D721Med (cell line): ENCODE data around the gene TLX1.

Experiments
- DNase-seq: peaks from one replicate; pipeline ENCODE4 v3.0.0; 2011; ENCODE audit warnings: low spot score; ENCODE audit not compliant: insufficient read length
- FAIRE-seq: peaks from 2 replicates; lab custom pipeline; 2011; peaks lifted over from hg19 to GRCh38; lab: Jason Lieb, UNC
- CTCF ChIP-seq: IDR thresholded peaks from 2 replicates; pipeline ENCODE4 v1.5.1; 2012; ENCODE audit warnings: mild to moderate bottlenecking, control low read depth; ENCODE audit not compliant: insufficient read depth; ENCODE audit errors: missing control alignments

Gene TLX1

GRCh38 chr10:101155896-101156295 lies 24.8 kb downstream of the TLX1 start:
- FAIRE-seq (no peak), DNase-seq (no peak)
- TF ChIP-seq CTCF = no peak

- DNase-seq = no peak
- no peak for TF ChIP-seq CTCF
- FAIRE-seq = no peak
These were observed 26.8 kb downstream of the TLX1 start for GRCh38 chr10:101157756-101158458.

- no peak for TF ChIP-seq CTCF
- DNase-seq (no peak), FAIRE-seq (no peak)
These were observed 27.5 kb downstream of the TLX1 start for GRCh38 chr10:101158459-101159058.

- peak; percentile 32 for FAIRE-seq
These were observed 30.6 kb downstream of the TLX1 start for GRCh38 chr10:101161494-101162299.

GRCh38 chr10:101162677-101163076 lies 31.6 kb downstream of the TLX1 start:
- FAIRE-seq (no peak), DNase-seq (no peak)
- no peak for TF ChIP-seq CTCF

More at GRCh38 chr10:101161494-101162299, 30.6 kb downstream of the TLX1 start:
- DNase-seq = peak; percentile 61
- TF ChIP-seq CTCF = peak; percentile 93

GRCh38 chr10:101164020-101164419 lies 32.9 kb downstream of the TLX1 start:
- TF ChIP-seq CTCF = no peak
- no peak for FAIRE-seq
- no peak for DNase-seq
